H9 (cell line): ENCODE results near the gene GLP2R. TPM values are rescaled to one million over a fixed set of nuclear protein-coding genes. Genes with fewer than 3 reads are reported as not detected.

Experiments used
- DNase-seq: peaks from one replicate; pipeline ENCODE4 v3.0.0-alpha.2; 2017
- H2AFZ ChIP-seq: one replicate; pipeline ENCODE4 v1.6.1; 2013; ENCODE audit warnings: mild to moderate bottlenecking, low read length, control low read depth, moderate library complexity
- H2AK5ac ChIP-seq: 2 replicates; pipeline ENCODE4 v1.6.1; 2013; ENCODE audit warnings: low read length, control low read depth, mixed read lengths; ENCODE audit not compliant: insufficient read length
- H2BK120ac ChIP-seq: one replicate; pipeline ENCODE4 v1.6.1; 2013; ENCODE audit warnings: low read depth, mild to moderate bottlenecking, low read length, control low read depth, inconsistent platforms; ENCODE audit not compliant: poor library complexity, severe bottlenecking
- H2BK12ac ChIP-seq: 2 replicates; pipeline ENCODE4 v1.6.1; 2013; ENCODE audit warnings: low read length, control low read depth, mixed read lengths, low read depth; ENCODE audit not compliant: insufficient read length
- H2BK15ac ChIP-seq: 2 replicates; pipeline ENCODE4 v1.6.1; 2013; ENCODE audit warnings: low read depth, low read length, control low read depth
- H2BK20ac ChIP-seq: one replicate; pipeline ENCODE4 v1.6.1; 2013; ENCODE audit warnings: low read depth, mild to moderate bottlenecking, low read length, control low read depth, inconsistent platforms; ENCODE audit not compliant: poor library complexity, severe bottlenecking
- H2BK5ac ChIP-seq: 2 replicates; pipeline ENCODE4 v1.6.1; 2013; ENCODE audit warnings: low read length, control low read depth, mixed read lengths; ENCODE audit not compliant: insufficient read length
- H3K14ac ChIP-seq: 2 replicates; pipeline ENCODE4 v1.6.1; 2013; ENCODE audit warnings: low read length, control low read depth; ENCODE audit not compliant: insufficient read depth
- H3K18ac ChIP-seq: 2 replicates; pipeline ENCODE4 v1.6.1; 2013; ENCODE audit warnings: low read depth, mild to moderate bottlenecking, mixed read lengths, low read length, control low read depth; ENCODE audit not compliant: insufficient read length
- H3K23ac ChIP-seq: 2 replicates; pipeline ENCODE4 v1.6.1; 2013; ENCODE audit warnings: low read length, control low read depth, mixed read lengths, low read depth; ENCODE audit not compliant: insufficient read length
- H3K23me2 ChIP-seq: 2 replicates; pipeline ENCODE4 v1.6.1; 2013; ENCODE audit warnings: low read depth, mild to moderate bottlenecking, mixed read lengths, low read length, control low read depth; ENCODE audit not compliant: insufficient read length, poor library complexity, severe bottlenecking
- H3K27ac ChIP-seq: 2 replicates; pipeline ENCODE4 v1.5.1; 2013; ENCODE audit warnings: low read length, control low read depth, mixed read lengths, low read depth; ENCODE audit not compliant: insufficient read length
- H3K27me3 ChIP-seq: 2 replicates; pipeline ENCODE4 v1.6.1; 2013; ENCODE audit warnings: low read length, control low read depth, inconsistent platforms; ENCODE audit not compliant: insufficient read depth
- H3K4ac ChIP-seq: 2 replicates; pipeline ENCODE4 v1.6.1; 2013; ENCODE audit warnings: low read depth, mild to moderate bottlenecking, control low read depth, inconsistent platforms, low read length, moderate library complexity
- H3K4me1 ChIP-seq: 2 replicates; pipeline ENCODE4 v1.6.1; 2013; ENCODE audit warnings: low read length, control low read depth, inconsistent platforms; ENCODE audit not compliant: insufficient read depth
- H3K4me2 ChIP-seq: 2 replicates; pipeline ENCODE4 v1.6.1; 2013; ENCODE audit warnings: low read length, control low read depth, mixed read lengths; ENCODE audit not compliant: insufficient read length, insufficient read depth
- H3K56ac ChIP-seq: 2 replicates; pipeline ENCODE4 v1.6.1; 2013; ENCODE audit warnings: low read depth, mild to moderate bottlenecking, mixed read lengths, low read length, control low read depth; ENCODE audit not compliant: insufficient read length
- H3K79me1 ChIP-seq: 2 replicates; pipeline ENCODE4 v1.6.1; 2013; ENCODE audit warnings: low read depth, mild to moderate bottlenecking, moderate library complexity, low read length, control low read depth, inconsistent platforms; ENCODE audit not compliant: insufficient read depth, poor library complexity, severe bottlenecking
- H3K79me2 ChIP-seq: 2 replicates; pipeline ENCODE4 v1.6.1; 2013; ENCODE audit warnings: low read length, control low read depth, inconsistent platforms; ENCODE audit not compliant: insufficient read depth
- H3K9ac ChIP-seq: 2 replicates; pipeline ENCODE4 v1.6.1; 2013; ENCODE audit warnings: low read length, control low read depth, mixed read lengths; ENCODE audit not compliant: insufficient read length; ENCODE audit errors: extremely low read depth
- H3K9me3 ChIP-seq: one replicate; pipeline ENCODE4 v1.6.1; 2013; ENCODE audit warnings: low read depth, low read length, inconsistent platforms; ENCODE audit not compliant: control insufficient read depth
- H3T11ph ChIP-seq: one replicate; pipeline ENCODE4 v1.6.1; 2013; ENCODE audit warnings: mild to moderate bottlenecking, low read length, control low read depth, inconsistent platforms
- H4K20me1 ChIP-seq: one replicate; pipeline ENCODE4 v1.6.1; 2013; ENCODE audit not compliant: control insufficient read depth, insufficient read length, insufficient read depth
- H4K5ac ChIP-seq: 2 replicates; pipeline ENCODE4 v1.6.1; 2013; ENCODE audit warnings: low read depth, mild to moderate bottlenecking, mixed read lengths, low read length, control low read depth; ENCODE audit not compliant: insufficient read length
- H4K8ac ChIP-seq: replicated peaks from 2 replicates; pipeline ENCODE4 v1.6.1; 2013; ENCODE audit warnings: low read length, control low read depth, mixed read lengths, low read depth; ENCODE audit not compliant: insufficient read length
- H4K91ac ChIP-seq: 2 replicates; pipeline ENCODE4 v1.6.1; 2013; ENCODE audit warnings: low read depth, mild to moderate bottlenecking, moderate library complexity, mixed read lengths, low read length, control low read depth; ENCODE audit not compliant: insufficient read length
- H3K27ac Mint-ChIP-seq, 3 experiments: 2 replicates in 2 of 3; 3 replicates in 1 of 3; pipeline ENCODE4 v1.8.0; 2020 to 2021; ENCODE audit warnings: mixed read lengths in 3 of 3, mild to moderate bottlenecking in 1 of 3, moderate library complexity in 1 of 3
- H3K27me3 Mint-ChIP-seq: 2 replicates; pipeline ENCODE4 v1.8.0; 2021; ENCODE audit warnings: low read depth, mild to moderate bottlenecking, moderate library complexity, mixed read lengths
- H3K36me3 Mint-ChIP-seq, 3 experiments: 2 replicates in 2 of 3; 3 replicates in 1 of 3; pipeline ENCODE4 v1.8.0; 2020 to 2021; ENCODE audit warnings: low read depth in 3 of 3, mixed read lengths in 3 of 3; ENCODE audit not compliant: insufficient read depth in 1 of 3
- H3K4me1 Mint-ChIP-seq, 2 experiments: 2 replicates each; pipeline ENCODE4 v1.8.0; 2020; ENCODE audit warnings: mixed read lengths in 2 of 2
- H3K4me3 Mint-ChIP-seq, 2 experiments: 2 replicates in 1 of 2; 3 replicates in 1 of 2; pipeline ENCODE4 v1.8.0; 2020 to 2021; ENCODE audit warnings: mild to moderate bottlenecking in 2 of 2, mixed read lengths in 2 of 2, moderate library complexity in 1 of 2
- H3K9me3 Mint-ChIP-seq, 2 experiments: 2 replicates in 1 of 2; 3 replicates in 1 of 2; pipeline ENCODE4 v1.8.0; 2020; ENCODE audit warnings: mild to moderate bottlenecking in 2 of 2, mixed read lengths in 2 of 2, moderate library complexity in 1 of 2
- CTCF ChIP-seq: fragments of 200-600 bp; sonication (generic); conservative IDR thresholded peaks from 3 replicates; pipeline ENCODE4 v1.8.0; 2021; ENCODE audit warnings: antibody characterized with exemption, mild to moderate bottlenecking
- WGBS: extraction: QIAGEN DNeasy Blood & Tissue Kit; methylation state at CpG from one replicate; pipeline ENCODE4 v1.1.7; 2013; ENCODE audit warnings: missing lambda C conversion rate, low lambda C conversion rate, mixed read lengths; ENCODE audit not compliant: insufficient read length; ENCODE audit errors: extremely low coverage; 5-methylcytosine and 5-hydroxymethylcytosine counted together
- total RNA-seq: library from RNA; stranded (reverse); gene quantifications from 2 replicates; pipeline ENCODE4 v1.2.1, GENCODE V29; 2021

Gene GLP2R
- total RNA-seq, 1 experiment from 2014 or later, result not detected

GRCh38 chr17:9806699-9807098 lies 19.0 kb upstream of the GLP2R start:
- H2BK15ac ChIP-seq, result no peak overlapping the region
- no peaks in the 10 kb centered on the region for H3K27me3 ChIP-seq
- H4K20me1 ChIP-seq, result no peaks in the 10 kb centered on the region
- H3K9ac ChIP-seq, result no peak overlapping the region
- WGBS, result no CpG with 5 or more reads among the region's 6 CpGs
- no peak overlapping the region for H3K4me3 Mint-ChIP-seq
- H3T11ph ChIP-seq, result no peak overlapping the region
- H3K23ac ChIP-seq, result no peak overlapping the region
- no peak overlapping the region for H4K91ac ChIP-seq
- H3K27ac ChIP-seq, result no peak overlapping the region
- no peak overlapping the region for H4K5ac ChIP-seq
- H2BK20ac ChIP-seq, result no peak overlapping the region
- H2AK5ac ChIP-seq, result no peak overlapping the region
- no peak overlapping the region for H3K18ac ChIP-seq
- H3K14ac ChIP-seq, result no peak overlapping the region
- H3K56ac ChIP-seq, result no peak overlapping the region
- H3K36me3 Mint-ChIP-seq, result no peaks in the 10 kb centered on the region; a peak in 1 of 7 replicates
- H2BK120ac ChIP-seq, result no peak overlapping the region
- H3K9me3 Mint-ChIP-seq, result no peaks in the 10 kb centered on the region
- no peak for TF ChIP-seq CTCF
- H3K23me2 ChIP-seq, result no peaks in the 10 kb centered on the region
- no peak overlapping the region for H3K4me2 ChIP-seq
- no peak overlapping the region for H3K4ac ChIP-seq
- H3K4me1 Mint-ChIP-seq, result no peaks in the 10 kb centered on the region
- H3K27me3 Mint-ChIP-seq, result peaks cover 18% of the 10 kb centered on the region
- H3K9me3 ChIP-seq, result no peaks in the 10 kb centered on the region
- no peaks in the 10 kb centered on the region for H3K4me1 ChIP-seq
- no peak overlapping the region for H2BK12ac ChIP-seq
- no peak overlapping the region for H4K8ac ChIP-seq
- H3K79me1 ChIP-seq, result no peaks in the 10 kb centered on the region
- H3K27ac Mint-ChIP-seq, result no peak overlapping the region
- no peak for DNase-seq
- no peaks in the 10 kb centered on the region for H3K79me2 ChIP-seq
- H2BK5ac ChIP-seq, result no peak overlapping the region
- no peak overlapping the region for H2AFZ ChIP-seq
